Liver (tissue), 9 donors: Measurements from ENCODE around the gene BDH1. TPM values are rescaled to one million over a fixed set of nuclear protein-coding genes. Genes with fewer than 3 reads are reported as not detected.
"Not testable (repeated sequence)": the region's sequence is repeated elsewhere in the genome, so short reads cannot be mapped to it uniquely, and the experiment has no call there.

Source experiments
- DNase-seq: peaks from one replicate; pipeline ENCODE4 v3.0.0-alpha.2; 2017; ENCODE audit warnings: low spot score
- H3K27ac ChIP-seq, 2 donors: one replicate each; pipeline ENCODE4 v1.7.0; 2013; ENCODE audit warnings: inconsistent platforms in 2 of 2, low read length in 2 of 2, control low read depth in 1 of 2, low read depth in 1 of 2, mild to moderate bottlenecking in 1 of 2
- H3K27me3 ChIP-seq, 4 donors: one replicate each; pipeline versions ENCODE4 v1.6.1 to v1.7.0; 2013; ENCODE audit warnings: low read length in 3 of 4, inconsistent platforms in 1 of 4, mild to moderate bottlenecking in 1 of 4, moderate library complexity in 1 of 4; ENCODE audit not compliant: control insufficient read depth in 4 of 4, insufficient read depth in 4 of 4
- H3K36me3 ChIP-seq, 4 donors: one replicate each; pipeline versions ENCODE4 v1.6.1 to v1.7.0; 2013; ENCODE audit warnings: low read length in 3 of 4, mild to moderate bottlenecking in 3 of 4, low read depth in 1 of 4, moderate library complexity in 1 of 4; ENCODE audit not compliant: control insufficient read depth in 4 of 4, insufficient read depth in 3 of 4
- H3K4me1 ChIP-seq, 4 donors: one replicate each; pipeline versions ENCODE4 v1.6.1 to v1.7.0; 2013; ENCODE audit warnings: low read length in 3 of 4, mild to moderate bottlenecking in 3 of 4, moderate library complexity in 1 of 4; ENCODE audit not compliant: control insufficient read depth in 4 of 4, insufficient read depth in 4 of 4
- H3K4me3 ChIP-seq, 3 donors: one replicate each; pipeline versions ENCODE4 v1.6.1 to v1.7.0; 2013; ENCODE audit warnings: low read length in 3 of 3, control low read depth in 1 of 3, low read depth in 1 of 3, mild to moderate bottlenecking in 1 of 3
- H3K9ac ChIP-seq, 2 donors: one replicate each; pipeline ENCODE4 v1.7.0; 2013; ENCODE audit warnings: low read length in 2 of 2, mild to moderate bottlenecking in 2 of 2, moderate library complexity in 2 of 2, control low read depth in 1 of 2, low read depth in 1 of 2
- H3K9me3 ChIP-seq, 4 donors: one replicate each; pipeline versions ENCODE4 v1.6.1 to v1.7.0; 2013; ENCODE audit warnings: low read length in 3 of 4; ENCODE audit not compliant: control insufficient read depth in 4 of 4
- EGR1 ChIP-seq, 2 donors: IDR thresholded peaks; 2 replicates each; pipeline ENCODE4 v1.6.1; 2016 to 2018; ENCODE audit warnings: antibody characterized with exemption in 2 of 2, low read depth in 2 of 2
- FOXA1 ChIP-seq: IDR thresholded peaks from 2 replicates; pipeline ENCODE4 v1.6.1; 2016; ENCODE audit warnings: antibody characterized with exemption
- FOXA2 ChIP-seq: IDR thresholded peaks from 2 replicates; pipeline ENCODE4 v1.6.1; 2016; ENCODE audit warnings: antibody characterized with exemption
- GABPA ChIP-seq, 2 donors: IDR thresholded peaks in 1 of 2; conservative IDR thresholded peaks in 1 of 2; 2 replicates each; pipeline ENCODE4 v1.6.1; 2016; ENCODE audit warnings: antibody characterized with exemption in 2 of 2, mild to moderate bottlenecking in 1 of 2, moderate library complexity in 1 of 2
- HNF4A ChIP-seq, 2 donors: conservative IDR thresholded peaks; 2 replicates each; pipeline ENCODE4 v1.6.1; 2016; ENCODE audit warnings: antibody characterized with exemption in 2 of 2, mild to moderate bottlenecking in 2 of 2
- HNF4G ChIP-seq: IDR thresholded peaks from 2 replicates; pipeline ENCODE4 v1.6.1; 2016; ENCODE audit warnings: antibody characterized with exemption
- JUND ChIP-seq, 2 donors: IDR thresholded peaks; 2 replicates each; pipeline ENCODE4 v1.6.1; 2016; ENCODE audit warnings: antibody characterized with exemption in 2 of 2
- NR2F2 ChIP-seq: IDR thresholded peaks from 2 replicates; pipeline ENCODE4 v1.6.1; 2016; ENCODE audit warnings: antibody characterized with exemption
- RAD21 ChIP-seq, 2 donors: IDR thresholded peaks; 2 replicates each; pipeline ENCODE4 v1.6.1; 2016; ENCODE audit warnings: antibody characterized with exemption in 2 of 2, mild to moderate bottlenecking in 2 of 2
- RXRA ChIP-seq, 2 donors: IDR thresholded peaks; 2 replicates each; pipeline ENCODE4 v1.6.1; 2017 to 2018; ENCODE audit warnings: antibody characterized with exemption in 2 of 2, mild to moderate bottlenecking in 1 of 2
- SP1 ChIP-seq: IDR thresholded peaks from 2 replicates; pipeline ENCODE4 v1.6.1; 2018; ENCODE audit warnings: antibody characterized with exemption, mild to moderate bottlenecking
- TAF1 ChIP-seq: conservative IDR thresholded peaks from 2 replicates; pipeline ENCODE4 v1.6.1; 2016; ENCODE audit warnings: antibody characterized with exemption, mild to moderate bottlenecking
- YY1 ChIP-seq: IDR thresholded peaks from 2 replicates; pipeline ENCODE4 v1.6.1; 2016; ENCODE audit warnings: antibody characterized with exemption, mild to moderate bottlenecking
- WGBS: extraction: QIAGEN DNeasy Blood & Tissue Kit; methylation state at CpG from one replicate; pipeline ENCODE4 v1.1.7; 2013; 5-methylcytosine and 5-hydroxymethylcytosine counted together
- polyA plus RNA-seq, 2 donors: library from polyadenylated mRNA; stranded (reverse) in 1 of 2; unstranded in 1 of 2; fragments of 200-250 nt in 1 of 2; fragments of >200 nt in 1 of 2; fragmentation: Nextera tagmentation in 1 of 2; extraction: Ambion mirVana in 1 of 2; gene quantifications; one replicate each; pipeline versions ENCODE4 v1.2.1 to v1.2.3, GENCODE V29; 2013 to 2015
- total RNA-seq, 2 donors: library from RNA; depleted of rRNA; stranded (reverse); fragments of >200 nt; gene quantifications; one replicate each; pipeline ENCODE4 v1.2.3, GENCODE V29; 2014
- TF ChIP-seq, protein P1 (sequence below): IDR thresholded peaks from 2 replicates; pipeline ENCODE4 v1.6.1; 2016; ENCODE audit warnings: antibody characterized with exemption, mild to moderate bottlenecking
- TF ChIP-seq, protein P2 (sequence below): IDR thresholded peaks from 2 replicates; pipeline ENCODE4 v1.6.1; 2016; ENCODE audit warnings: antibody characterized with exemption
- TF ChIP-seq, protein P3 (sequence below): fragments of 150-350 bp; IDR thresholded peaks from 2 replicates; pipeline ENCODE4 v1.5.1; 2017; ENCODE audit warnings: improper control_type of control experiment, low read depth, low read length; ENCODE audit not compliant: missing input control
- TF ChIP-seq, protein P4 (sequence below): IDR thresholded peaks from 2 replicates; pipeline ENCODE4 v1.6.1; 2016; ENCODE audit warnings: antibody characterized with exemption
- donor health status: healthy.
- donor health status: healthy.
- donor health status: healthy.
- donor health status: healthy.
- donor health status: healthy.

BDH1 gene
- total and polyA plus RNA-seq, 4 donors, result 49.4 to 268 (median 177) TPM

DNA sequence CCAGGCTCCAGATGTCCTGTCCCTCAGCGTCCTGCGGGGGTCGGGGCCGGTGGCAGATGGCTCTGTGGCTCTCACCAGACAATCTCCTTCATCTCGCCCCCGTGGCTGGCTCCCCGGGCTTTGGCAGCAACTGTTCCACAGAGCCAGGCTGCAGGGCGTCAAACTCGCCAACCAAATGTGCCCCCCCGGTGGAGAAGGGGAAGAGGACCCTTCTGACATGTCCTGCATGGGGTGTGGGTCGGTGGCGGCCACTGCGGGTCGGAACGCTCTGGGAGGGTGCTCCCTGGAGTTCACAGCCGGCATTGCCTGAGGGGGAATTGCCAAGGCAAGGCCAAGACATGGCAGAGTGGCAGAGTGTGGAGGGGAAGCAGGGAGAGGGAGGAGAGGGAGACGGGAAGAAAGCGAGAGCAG, 36.0 kb downstream of the BDH1 start (continued):
- TF ChIP-seq, protein P1, sequence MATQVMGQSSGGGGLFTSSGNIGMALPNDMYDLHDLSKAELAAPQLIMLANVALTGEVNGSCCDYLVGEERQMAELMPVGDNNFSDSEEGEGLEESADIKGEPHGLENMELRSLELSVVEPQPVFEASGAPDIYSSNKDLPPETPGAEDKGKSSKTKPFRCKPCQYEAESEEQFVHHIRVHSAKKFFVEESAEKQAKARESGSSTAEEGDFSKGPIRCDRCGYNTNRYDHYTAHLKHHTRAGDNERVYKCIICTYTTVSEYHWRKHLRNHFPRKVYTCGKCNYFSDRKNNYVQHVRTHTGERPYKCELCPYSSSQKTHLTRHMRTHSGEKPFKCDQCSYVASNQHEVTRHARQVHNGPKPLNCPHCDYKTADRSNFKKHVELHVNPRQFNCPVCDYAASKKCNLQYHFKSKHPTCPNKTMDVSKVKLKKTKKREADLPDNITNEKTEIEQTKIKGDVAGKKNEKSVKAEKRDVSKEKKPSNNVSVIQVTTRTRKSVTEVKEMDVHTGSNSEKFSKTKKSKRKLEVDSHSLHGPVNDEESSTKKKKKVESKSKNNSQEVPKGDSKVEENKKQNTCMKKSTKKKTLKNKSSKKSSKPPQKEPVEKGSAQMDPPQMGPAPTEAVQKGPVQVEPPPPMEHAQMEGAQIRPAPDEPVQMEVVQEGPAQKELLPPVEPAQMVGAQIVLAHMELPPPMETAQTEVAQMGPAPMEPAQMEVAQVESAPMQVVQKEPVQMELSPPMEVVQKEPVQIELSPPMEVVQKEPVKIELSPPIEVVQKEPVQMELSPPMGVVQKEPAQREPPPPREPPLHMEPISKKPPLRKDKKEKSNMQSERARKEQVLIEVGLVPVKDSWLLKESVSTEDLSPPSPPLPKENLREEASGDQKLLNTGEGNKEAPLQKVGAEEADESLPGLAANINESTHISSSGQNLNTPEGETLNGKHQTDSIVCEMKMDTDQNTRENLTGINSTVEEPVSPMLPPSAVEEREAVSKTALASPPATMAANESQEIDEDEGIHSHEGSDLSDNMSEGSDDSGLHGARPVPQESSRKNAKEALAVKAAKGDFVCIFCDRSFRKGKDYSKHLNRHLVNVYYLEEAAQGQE, result no peak
- no peak for TF ChIP-seq EGR1 (IDR thresholded peaks at IDR 0.05; ENCODE audit: low read depth in 2 of 2)
- no peak for TF ChIP-seq YY1

DNA sequence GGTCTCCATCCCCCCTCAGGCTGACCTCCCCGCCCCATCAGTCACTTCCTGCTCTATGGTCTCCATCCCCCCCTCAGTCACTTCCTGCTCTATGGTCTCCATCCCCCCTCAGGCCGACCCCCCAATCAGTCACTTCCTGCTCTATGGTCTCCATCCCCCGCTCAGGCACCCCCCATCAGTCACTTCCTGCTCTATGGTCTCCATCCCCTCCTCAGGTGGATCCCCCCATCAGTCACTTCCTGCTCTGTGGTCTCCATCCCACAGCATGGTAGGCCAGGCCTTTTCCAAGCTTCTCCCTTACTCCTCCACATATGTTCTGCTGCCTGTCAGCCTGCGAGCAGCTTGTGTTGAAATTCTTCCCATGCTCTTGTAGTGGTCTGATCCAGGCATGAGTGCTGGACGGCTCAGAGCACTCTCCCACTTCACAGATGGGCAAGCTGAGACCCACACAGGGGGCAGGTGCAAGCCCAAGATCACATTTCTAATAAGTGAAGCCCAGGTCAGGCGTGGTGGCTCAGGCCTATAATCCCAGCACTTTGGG, 36.8 kb downstream of the BDH1 start:
- WGBS, result 90% methylated on average over 6 of the region's 6 CpGs
- no peak for DNase-seq
- Histone ChIP-seq H3K27ac (no peak overlapping the region), H3K9ac (no peak overlapping the region), H3K36me3 (peaks cover 7 to 25% (median 18%) of the 10 kb centered on the region in 4 donors), H3K4me3 (no peak overlapping the region), H3K27me3 (no peaks in the 10 kb centered on the region), H3K4me1 (peaks cover 5 to 29% (median 14%) of the 10 kb centered on the region in 4 donors), H3K9me3 (no peaks in the 10 kb centered on the region)
- TF ChIP-seq, protein P2, sequence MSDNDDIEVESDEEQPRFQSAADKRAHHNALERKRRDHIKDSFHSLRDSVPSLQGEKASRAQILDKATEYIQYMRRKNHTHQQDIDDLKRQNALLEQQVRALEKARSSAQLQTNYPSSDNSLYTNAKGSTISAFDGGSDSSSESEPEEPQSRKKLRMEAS, result no peak
- TF ChIP-seq, protein P3, sequence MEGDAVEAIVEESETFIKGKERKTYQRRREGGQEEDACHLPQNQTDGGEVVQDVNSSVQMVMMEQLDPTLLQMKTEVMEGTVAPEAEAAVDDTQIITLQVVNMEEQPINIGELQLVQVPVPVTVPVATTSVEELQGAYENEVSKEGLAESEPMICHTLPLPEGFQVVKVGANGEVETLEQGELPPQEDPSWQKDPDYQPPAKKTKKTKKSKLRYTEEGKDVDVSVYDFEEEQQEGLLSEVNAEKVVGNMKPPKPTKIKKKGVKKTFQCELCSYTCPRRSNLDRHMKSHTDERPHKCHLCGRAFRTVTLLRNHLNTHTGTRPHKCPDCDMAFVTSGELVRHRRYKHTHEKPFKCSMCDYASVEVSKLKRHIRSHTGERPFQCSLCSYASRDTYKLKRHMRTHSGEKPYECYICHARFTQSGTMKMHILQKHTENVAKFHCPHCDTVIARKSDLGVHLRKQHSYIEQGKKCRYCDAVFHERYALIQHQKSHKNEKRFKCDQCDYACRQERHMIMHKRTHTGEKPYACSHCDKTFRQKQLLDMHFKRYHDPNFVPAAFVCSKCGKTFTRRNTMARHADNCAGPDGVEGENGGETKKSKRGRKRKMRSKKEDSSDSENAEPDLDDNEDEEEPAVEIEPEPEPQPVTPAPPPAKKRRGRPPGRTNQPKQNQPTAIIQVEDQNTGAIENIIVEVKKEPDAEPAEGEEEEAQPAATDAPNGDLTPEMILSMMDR, result no peak
- TF ChIP-seq GABPA (IDR thresholded peaks at IDR 0.05 in 1 of 2, conservative IDR thresholded peaks at IDR 0.05 in 1 of 2) (no peak), FOXA1 (no peak), TAF1 (no peak), JUND (IDR thresholded peaks at IDR 0.05) (no peak), HNF4A (conservative IDR thresholded peaks at IDR 0.05) (no peak), HNF4G (no peak), SP1 (no peak), RAD21 (IDR thresholded peaks at IDR 0.05) (no peak), RXRA (IDR thresholded peaks at IDR 0.05) (no peak), NR2F2 (no peak), FOXA2 (no peak), EGR1 (IDR thresholded peaks at IDR 0.05; ENCODE audit: low read depth in 2 of 2) (no peak)
- TF ChIP-seq, protein P1, result no peak
- TF ChIP-seq, protein P4, sequence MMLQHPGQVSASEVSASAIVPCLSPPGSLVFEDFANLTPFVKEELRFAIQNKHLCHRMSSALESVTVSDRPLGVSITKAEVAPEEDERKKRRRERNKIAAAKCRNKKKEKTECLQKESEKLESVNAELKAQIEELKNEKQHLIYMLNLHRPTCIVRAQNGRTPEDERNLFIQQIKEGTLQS, result no peak

DNA sequence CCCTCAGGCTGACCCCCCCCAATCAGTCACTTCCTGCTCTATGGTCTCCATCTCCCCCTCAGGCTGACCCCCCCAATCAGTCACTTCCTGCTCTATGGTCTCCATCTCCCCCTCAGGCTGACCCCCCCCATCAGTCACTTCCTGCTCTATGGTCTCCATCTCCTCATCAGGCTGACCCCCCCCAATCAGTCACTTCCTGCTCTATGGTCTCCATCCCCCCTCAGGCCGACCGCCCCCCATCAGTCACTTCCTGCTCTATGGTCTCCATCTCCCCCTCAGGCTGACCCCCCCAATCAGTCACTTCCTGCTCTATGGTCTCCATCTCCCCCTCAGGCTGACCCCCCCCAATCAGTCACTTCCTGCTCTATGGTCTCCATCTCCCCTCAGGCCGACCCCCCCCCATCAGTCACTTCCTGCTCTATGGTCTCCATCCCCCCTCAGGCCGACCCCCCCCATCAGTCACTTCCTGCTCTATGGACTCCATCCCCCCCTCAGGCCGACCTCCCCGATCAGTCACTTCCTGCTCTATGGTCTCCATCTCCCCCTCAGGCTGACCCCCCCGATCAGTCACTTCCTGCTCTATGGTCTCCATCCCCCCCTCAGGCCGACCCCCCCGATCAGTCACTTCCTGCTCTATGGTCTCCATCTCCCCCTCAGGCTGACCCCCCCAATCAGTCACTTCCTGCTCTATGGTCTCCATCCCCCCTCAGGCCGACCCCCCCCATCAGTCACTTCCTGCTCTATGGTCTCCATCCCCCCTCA, 37.7 kb downstream of the BDH1 start:
- H3K27me3 ChIP-seq, H3K9ac ChIP-seq, H3K27ac ChIP-seq, H3K9me3 ChIP-seq, H3K4me3 ChIP-seq, DNase-seq: not testable (repeated sequence)
- Histone ChIP-seq H3K36me3 (peaks cover 7 to 27% (median 19%) of the 10 kb centered on the region in 4 donors), H3K4me1 (peaks cover 5 to 22% (median 14%) of the 10 kb centered on the region in 4 donors)
- 70% methylated on average over 10 of the region's 10 CpGs for WGBS
